Mucosa of gallbladder (tissue), 1 donor: ENCODE measurements around the gene ARHGAP5. TPM values are rescaled to one million over a fixed set of nuclear protein-coding genes. Genes with fewer than 3 reads are reported as not detected.
A peak's percentile ranks its signal among the peaks of the same experiment; 100 is the strongest.

Experiments
- DNase-seq: peaks from one replicate; pipeline ENCODE4 v3.0.0-alpha.2; 2020; ENCODE audit warnings: low spot score
- total RNA-seq: library from RNA; stranded (reverse); gene quantifications from one replicate; pipeline ENCODE4 v1.2.1, GENCODE V29; 2021
- donor health status: DM: no; HTN: no; CAD: no.

Gene ARHGAP5
- total RNA-seq, 1 donor from 2014 or later: 134 TPM

DNA sequence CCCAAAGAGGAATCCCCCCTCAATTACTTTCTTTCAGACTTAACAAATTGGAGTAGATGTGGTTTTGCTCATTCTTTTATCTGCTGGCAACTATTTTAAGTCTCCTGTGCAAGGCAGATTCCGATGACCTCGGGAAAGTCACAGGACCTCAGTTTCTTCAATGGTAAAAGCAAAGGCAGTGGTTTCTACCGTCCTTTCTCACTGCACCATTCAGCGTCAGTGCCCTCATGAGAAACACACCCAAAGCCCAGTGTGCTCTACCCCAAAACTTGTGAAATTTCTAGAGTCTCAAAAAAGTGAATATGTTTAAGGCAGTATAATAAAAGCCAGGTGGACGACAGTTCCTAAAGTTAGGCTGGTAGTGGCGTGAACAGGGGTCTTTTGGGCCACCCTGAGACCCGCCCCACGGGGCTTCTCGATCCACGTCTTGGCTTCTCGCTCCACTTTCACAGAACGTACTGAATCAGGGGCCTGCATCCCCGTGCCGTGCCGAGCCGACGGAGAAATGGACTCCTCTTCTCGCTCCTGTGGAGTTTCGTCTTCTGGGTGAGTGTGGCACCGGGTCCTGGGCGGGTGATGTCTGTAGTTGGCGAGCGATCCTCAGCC, 1.3 kb upstream of the ARHGAP5 start:
- DNase-seq: peak; percentile 50

DNA sequence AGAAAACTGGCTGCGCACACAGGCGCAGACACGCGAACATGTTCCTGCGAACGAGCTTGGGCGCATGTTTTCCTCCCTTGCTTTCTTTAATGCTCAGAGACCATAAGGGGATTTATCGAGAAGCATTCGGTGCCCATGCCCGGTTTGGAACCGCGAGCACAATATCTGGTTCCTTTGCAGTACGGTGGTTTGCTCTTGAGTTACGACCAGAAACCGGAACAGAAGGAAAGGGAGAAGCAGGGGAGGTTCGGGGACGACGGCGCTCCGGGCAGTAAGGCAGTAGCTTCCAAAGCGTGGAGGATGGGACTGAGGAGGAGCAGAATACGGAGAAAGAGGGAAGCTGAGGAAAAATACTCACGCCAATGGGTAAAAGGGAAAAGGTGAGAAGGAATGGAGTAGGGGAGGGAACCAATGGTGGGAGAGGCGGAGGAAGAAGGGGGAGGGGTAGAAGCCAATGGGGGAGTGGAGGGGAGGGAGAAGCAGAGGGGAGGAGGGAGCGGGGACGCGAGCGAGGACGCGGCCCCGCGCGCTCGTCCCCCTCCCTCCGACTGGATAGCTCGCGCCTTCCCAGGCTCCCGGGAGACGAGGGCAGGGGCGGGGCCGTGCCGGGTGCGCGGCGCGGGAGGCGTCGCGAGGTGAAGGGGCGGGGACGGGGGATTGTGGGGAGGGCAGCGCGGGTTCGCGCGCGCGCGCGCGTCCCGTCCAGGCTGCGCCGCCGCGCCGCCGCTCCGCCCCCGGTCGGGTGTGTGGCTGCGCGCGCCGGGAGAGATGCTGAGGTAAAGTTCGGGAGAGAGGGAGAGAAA, 625 bp upstream of the ARHGAP5 start:
- DNase-seq: peak; percentile 96

DNA sequence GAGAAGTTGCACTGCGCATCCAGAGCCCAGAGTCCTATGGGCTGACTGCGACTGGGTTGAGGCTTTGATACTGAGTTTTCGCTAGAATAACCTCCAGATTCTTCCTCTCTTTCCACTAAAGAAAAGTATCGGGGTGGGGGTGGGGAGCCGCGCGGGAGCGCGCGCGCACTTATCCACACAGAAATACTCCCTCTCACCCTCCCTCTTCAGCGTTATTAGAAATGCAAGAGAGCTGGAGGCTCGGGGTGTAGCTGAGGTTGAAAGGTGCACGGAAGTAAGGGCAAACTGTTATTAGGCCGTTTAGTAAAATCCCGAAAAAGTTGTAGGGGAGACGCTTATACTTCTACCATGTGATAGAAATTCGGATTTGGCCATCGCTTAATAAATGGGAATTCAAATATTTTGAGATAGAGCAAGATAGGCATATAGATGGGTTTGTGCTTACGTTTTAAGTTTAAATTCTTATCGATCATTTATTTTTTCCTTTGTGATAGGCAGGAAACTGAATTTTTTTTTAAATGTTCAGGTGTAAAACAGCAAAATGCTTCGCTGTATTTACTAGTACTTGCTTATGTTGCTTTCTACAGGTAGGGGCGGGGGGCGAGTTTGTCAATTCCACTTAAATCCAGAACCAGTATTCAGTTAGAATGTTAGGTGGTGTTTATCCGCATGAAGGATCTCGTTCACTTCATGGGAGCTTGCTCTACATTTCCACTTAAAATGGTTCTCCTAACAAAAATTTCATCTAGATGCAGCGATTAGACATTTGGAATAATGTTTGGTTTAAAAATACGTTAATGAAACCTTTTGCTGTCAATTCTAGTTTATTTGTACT, 1.1 kb downstream of the ARHGAP5 start:
- DNase-seq: peak; percentile 24

DNA sequence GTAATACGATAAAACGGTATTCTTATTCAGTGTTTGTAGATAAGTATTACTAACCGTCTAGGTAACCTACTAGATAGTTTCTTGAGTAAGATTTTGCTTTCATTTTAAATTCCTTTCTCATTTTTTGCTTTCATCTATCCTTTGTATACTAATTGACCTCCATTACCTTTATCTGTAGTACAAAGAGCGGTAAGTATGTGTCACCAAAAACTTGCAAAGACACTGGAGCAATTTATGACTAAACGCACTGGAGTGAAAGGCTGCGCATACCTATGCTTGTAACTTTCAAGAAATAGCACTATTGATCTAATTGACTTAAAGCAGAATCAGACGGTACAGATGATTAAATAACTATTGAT, 1.7 kb downstream of the ARHGAP5 start:
- no peak for DNase-seq

DNA sequence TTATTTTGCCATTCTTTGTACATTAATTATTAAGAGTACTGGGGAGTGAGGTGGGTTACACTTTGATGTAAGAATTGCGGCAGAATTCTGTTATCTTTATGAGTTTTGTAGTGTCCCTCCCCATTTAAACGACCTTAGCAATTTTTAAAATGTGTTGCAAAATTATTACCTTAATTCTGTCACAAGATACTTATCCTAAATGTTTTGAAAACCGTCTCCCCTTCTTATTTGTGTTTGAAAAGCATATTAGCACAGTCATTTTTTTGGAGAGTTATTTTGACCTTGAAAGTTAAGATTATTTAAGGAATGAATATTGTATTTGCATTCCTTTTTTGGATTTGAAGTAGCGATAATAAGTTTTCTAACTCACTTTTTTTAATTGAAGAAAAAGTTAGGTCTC, 2.2 kb downstream of the ARHGAP5 start:
- no peak for DNase-seq

DNA sequence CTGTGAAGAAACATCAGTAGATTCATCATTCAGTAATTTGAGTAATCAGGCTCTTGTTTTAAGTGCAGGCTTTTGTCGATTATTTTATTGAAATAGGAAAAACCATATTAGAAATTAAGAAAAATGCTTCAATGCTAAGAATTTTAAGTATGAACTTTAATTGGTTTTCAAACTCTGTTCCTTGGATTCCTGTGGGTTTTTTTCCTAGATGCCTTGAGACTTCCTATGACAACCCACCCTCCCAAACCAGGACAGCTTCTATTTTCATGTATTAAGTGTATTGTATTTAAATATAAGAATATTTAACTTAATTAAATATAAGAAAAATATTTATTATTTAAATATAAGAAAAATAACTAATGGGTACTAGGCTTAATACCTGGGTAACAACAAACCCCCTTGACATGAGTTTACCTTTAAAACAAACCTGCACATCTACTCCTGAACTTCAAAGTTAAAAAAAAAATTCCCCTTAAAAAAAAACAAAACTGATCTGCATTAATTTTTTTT, 3.0 kb downstream of the ARHGAP5 start:
- no peak for DNase-seq

DNA sequence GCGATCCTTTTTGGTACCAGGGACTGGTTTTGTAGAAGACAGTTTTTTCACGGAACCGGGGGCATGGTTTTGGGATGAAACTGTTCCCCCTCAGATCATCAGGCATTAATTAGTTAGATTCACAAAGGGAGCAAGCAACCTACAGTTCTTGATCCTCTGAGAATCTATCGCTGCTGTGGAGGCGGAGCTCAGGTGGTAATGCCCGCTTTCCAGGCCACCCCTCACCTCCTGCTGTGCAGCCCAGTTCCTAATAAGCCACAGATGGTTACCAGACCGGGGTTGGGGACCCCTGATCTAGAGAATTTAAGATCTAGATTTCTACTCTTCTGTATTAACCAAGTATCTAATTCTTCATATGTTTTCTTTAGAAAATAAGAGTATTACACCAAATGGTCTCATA, 4.8 kb downstream of the ARHGAP5 start:
- no peak for DNase-seq

DNA sequence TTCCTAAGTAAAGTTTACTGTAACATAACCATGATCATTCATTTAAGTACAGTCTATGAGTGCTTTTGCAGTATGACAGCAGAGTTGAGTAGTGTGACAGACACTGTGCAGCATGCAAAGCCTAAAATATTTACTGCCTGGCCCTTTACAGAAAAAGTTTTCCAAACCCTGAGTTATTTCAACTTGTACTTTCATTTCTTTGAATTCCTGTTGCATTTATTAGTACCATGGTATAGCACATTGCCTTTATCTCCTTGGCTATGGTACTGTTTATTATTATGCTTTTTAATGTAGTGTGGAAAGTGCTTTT, 6.2 kb downstream of the ARHGAP5 start:
- DNase-seq: no peak

DNA sequence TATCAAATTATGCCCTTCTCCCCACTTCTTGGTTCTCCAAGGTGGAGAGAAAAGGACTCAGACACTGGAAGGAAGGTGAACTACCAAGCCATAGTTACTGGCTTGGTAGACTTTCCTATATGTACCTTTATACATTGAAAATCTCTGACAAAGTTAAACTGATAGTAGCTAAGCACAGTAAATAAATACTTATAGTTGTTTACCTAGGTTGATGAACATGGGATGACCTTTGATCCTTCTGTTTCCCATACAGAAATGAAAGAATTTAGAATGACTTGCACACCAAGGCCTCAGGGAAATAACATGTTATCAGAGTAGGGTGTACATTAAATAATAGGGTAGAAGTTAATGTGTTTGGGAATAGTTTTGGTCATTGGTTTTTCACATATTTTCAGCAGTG, 6.7 kb downstream of the ARHGAP5 start:
- no peak for DNase-seq

DNA sequence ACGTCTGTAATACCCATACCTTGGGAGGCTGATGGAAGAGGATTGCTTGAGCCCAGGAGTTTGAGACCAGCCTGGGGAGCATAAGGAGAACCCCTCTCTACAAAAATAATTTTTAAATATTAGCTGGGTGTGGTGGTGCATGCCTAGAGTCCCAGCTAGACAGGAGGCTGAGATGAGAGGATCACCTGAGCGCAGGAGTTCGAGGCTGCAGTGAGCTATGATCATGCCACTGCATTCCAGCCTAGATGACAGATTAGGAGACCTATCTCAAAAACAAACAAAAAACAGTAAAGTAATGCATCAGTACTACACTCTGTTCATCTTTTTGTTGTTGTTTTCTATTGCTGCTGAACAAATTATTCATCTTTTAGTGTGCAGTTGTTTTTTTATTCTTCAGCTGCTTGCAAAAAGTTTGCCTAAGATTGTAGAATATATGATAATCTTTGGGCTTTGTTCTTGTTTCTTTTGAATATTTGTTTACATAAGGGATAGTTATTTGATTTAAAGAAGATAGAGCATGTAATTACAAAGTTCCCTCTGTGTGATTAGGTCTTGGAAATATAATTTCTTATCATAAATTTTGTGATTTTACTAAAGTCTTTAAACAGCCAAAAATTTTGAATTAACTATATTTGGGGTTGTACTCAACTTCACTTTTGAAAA, 8.2 kb downstream of the ARHGAP5 start:
- DNase-seq: no peak

DNA sequence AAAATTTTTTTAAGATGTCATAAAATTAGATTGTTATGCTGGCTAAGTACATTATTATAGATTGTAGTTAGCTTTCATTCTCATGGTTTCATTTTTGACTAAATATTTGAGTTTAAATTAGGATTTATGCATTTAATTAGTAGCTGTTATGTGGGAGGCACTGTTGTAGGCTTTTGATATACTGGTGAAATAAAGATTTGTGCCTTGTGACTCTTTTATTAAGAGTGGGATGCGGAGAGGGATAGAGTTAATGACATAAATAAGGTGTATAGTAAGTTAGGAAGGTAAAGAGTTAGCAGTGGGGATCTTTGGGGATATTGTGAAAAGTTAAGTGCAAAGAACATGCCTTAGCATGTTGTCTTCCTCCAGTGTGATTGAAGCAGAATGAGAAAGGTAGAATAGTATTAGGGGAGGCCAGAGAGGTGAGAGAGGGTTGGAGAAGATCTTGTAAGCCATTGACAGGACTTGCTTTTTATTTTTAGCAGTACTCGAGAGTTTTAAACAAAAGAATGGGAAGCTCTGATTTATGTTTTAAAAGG, 8.8 kb downstream of the ARHGAP5 start:
- DNase-seq: no peak

DNA sequence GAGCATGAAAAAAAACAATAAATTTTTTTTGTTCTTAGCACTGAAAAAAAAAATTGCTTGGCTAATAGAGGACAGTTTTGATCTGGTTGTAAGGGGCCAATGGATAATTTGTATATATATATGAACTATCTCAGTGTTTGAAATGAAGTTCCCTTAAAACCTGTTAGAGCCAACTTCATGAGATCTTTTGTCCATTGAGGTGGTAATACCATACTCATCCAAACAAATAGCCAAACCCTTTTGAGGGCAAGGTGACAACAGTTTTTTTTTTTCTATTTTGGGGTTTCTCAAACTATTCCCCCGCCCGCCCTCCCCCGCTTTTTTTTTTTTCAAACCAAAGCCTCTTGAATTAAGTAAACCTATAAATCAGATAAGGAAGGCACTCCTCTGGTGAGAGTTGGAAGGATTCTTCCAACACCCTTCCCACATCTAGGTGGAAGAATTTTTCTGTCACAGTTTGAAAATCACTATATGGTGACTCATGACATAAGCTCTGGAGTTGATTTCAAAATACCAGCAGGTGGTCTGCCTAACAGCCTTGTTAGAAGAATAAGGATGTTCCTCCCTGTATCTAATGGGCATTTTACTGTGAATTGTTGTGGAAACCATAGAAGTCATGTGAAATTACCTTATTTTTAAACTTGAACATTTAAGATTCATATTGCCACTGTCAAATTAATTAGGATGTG, 10.2 kb downstream of the ARHGAP5 start:
- DNase-seq: no peak

DNA sequence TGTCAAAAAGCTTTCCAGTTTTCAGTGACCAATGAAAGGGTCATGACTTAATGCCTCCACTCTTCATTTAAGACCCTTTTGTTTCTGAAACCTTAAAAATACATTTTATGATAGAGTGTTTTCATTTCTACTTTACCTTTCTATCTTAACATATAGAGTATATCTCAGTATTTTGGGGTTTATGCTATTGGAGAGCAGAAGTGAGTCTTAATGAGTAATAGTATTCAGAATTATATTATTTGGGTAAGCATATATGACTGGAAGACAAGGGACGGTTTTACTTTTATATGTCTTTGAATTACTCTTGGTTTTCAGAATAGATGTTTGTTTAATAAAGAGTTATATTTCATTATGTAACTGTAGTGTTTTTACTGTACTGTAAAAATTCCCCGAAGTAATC, 10.8 kb downstream of the ARHGAP5 start:
- DNase-seq: no peak

DNA sequence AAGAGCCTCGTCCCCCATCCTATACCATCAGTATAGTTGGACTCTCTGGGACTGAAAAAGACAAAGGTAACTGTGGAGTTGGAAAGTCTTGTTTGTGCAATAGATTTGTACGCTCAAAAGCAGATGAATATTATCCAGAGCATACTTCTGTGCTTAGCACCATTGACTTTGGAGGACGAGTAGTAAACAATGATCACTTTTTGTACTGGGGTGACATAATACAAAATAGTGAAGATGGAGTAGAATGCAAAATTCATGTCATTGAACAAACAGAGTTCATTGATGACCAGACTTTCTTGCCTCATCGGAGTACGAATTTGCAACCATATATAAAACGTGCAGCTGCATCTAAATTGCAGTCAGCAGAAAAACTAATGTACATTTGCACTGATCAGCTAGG, 13.6 kb downstream of the ARHGAP5 start:
- DNase-seq: no peak

DNA sequence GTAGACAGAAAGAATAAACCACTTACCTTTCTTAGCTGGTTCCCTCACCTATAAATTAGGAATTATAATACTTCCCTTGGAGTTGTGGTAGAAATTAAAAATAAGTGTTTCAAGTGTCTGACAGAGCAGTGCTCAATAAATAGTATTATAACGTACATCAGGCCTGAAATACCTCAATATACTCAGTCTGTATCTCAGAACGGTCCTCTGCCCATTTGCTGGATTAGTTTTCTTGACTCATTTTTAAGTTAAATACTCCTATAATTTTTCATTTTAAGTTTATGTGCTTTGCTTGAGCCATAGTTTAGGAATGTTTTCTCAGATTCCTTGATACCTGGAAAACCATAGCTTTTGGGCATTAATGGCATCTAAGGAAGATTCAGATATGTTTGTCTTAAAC, 22.4 kb downstream of the ARHGAP5 start:
- no peak for DNase-seq

DNA sequence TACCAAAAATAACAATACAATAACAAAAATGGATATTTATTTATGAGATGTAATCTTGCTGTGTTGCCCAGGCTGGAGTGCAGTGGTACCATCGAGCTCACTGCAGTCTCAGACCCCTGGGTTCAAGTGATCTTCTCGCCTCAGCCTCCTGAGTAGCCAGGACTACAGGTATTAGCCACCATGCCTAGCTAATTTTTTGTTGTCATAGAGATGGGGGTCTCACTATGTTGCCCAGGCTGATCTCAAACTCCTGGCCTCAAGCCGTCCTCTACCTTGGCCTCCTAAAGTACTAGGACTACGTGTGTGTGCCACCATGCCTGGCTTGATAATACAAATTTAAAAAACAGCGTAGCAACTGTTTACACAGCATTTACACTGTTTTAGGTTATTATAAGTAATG, 23.1 kb downstream of the ARHGAP5 start:
- no peak for DNase-seq

DNA sequence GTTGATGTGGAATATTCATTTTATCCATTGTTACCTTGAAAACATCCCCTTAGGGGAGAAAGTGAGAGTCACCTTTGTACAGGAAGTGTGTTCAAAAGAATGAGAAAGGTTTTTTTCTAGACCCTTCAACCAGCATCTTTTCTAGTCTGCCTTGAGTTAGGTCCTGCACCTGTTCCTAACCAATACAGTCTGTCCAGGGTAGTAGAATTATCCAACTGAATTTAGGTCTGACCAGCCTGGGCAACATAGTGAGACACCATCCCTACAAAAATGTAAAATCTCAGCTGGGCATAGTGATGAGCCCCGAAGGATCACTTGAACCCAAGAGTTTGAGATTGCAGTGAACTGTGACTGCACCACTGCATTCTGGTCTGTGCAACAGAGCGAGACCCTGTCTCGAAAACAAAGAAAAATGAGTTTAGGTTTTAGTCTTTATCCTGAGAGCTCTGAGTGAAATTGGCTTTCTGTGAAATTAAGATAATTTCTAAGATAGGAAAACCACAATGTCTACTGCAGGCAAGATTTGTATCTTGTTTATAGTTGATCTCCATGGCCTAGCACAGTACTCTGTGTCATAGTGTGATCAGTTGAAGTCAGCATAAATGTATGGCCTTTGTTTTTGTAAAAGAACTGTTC, 25.2 kb downstream of the ARHGAP5 start:
- DNase-seq: no peak

DNA sequence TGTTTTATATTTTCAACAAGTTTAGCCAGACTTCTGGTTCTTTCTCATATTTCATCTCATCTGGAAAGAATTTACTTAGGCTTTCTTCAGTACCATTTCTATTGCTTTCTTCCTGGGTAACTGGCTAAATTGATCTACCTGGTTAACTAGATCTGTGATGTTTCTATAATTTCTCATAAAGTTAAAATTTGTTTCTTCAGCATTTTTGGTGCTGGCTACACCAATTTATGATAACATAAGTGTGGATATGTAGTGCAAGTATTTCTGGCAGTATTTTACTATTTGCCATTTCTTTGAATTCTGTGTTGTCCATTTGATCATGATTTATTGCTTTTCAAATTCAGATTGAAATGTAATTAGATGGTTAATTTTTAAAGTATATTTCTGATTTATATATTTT, 25.9 kb downstream of the ARHGAP5 start:
- no peak for DNase-seq

DNA sequence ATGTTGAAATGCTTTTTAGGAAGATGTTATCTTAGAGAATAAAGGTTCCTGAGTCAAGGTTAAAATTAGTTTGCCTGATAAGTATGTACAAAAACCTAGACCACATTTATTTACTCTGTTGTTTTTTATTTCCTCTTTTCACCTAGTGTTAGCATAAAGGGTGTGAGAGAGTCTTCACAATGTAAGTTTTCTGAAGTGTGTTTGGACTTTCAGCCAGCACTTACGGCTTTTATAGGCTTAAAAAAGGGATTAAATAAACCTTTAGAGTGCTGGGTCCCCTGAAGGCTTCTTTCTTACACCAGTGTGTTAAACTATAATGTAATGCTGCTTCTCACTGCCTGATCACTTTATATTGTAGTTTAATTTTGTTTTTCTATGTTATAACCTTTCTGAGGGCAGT, 27.2 kb downstream of the ARHGAP5 start:
- no peak for DNase-seq

DNA sequence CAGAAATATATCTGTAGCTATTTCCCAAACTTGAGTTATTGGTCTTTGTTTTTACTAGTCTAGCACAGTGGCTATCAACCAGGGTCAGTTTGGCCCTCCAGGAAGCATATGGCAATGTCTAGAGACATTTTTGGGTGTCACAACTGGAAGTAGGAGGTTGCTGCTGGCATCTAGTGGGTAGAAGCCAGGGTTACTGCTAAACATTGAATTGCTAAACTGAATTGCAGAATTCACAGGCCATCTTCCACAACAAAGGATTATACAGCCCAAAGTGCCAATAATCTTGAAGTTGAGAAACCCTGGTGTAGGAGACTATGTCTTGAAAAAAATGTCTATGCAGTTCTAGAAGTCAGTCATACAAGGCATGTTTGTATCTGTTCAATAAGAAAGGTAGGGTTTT, 27.7 kb downstream of the ARHGAP5 start:
- DNase-seq: no peak
